Measurements from ENCODE around the gene SPATA1.

DNA sequence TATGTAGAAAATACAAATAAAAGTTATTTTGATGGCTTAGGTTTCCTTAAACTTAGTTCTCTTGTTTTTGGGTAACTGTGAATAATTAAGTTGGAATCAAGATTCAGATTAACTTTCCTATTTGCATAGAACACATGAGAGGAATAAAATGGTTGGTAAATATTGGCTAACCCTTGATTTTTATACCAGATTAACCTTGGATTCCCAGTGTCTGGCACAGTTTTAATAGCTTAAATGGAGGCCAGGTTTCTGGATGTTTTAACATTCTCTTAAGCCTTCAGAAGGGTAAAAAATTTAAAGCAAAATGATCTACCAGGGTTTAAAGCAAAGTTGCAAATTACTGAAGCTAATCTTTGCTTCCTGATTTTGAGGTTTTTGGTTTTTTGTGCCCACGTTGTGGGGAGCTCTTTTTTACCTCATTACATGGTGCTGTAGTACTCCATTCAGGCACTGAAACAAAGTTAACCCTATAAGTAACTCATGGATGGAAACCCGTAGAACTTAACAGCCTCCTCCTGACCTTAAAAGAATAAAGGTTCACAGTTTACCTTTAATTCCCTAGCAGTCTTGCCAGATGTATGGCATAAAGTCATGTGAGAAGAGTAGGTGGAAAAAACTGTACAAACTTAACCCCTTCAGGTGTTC, 8.4 kb upstream of the SPATA1 start:
- TF ChIP-seq, protein P1, sequence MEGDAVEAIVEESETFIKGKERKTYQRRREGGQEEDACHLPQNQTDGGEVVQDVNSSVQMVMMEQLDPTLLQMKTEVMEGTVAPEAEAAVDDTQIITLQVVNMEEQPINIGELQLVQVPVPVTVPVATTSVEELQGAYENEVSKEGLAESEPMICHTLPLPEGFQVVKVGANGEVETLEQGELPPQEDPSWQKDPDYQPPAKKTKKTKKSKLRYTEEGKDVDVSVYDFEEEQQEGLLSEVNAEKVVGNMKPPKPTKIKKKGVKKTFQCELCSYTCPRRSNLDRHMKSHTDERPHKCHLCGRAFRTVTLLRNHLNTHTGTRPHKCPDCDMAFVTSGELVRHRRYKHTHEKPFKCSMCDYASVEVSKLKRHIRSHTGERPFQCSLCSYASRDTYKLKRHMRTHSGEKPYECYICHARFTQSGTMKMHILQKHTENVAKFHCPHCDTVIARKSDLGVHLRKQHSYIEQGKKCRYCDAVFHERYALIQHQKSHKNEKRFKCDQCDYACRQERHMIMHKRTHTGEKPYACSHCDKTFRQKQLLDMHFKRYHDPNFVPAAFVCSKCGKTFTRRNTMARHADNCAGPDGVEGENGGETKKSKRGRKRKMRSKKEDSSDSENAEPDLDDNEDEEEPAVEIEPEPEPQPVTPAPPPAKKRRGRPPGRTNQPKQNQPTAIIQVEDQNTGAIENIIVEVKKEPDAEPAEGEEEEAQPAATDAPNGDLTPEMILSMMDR (IDR thresholded peaks at IDR 0.05; ENCODE audit: low read depth, low read length): no peak
- no peak for TF ChIP-seq POLR2A (IDR thresholded peaks at IDR 0.05; ENCODE audit: extremely low read depth, insufficient read length)

All from NB4 (cell line).